CD14-positive monocyte (primary cell): Measurements from ENCODE around the gene NOCT. TPM values are rescaled to one million over a fixed set of nuclear protein-coding genes. Genes with fewer than 3 reads are reported as not detected.
"Not testable (repeated sequence)": the region's sequence is repeated elsewhere in the genome, so short reads cannot be mapped to it uniquely, and the experiment has no call there.

Source experiments
- DNase-seq, 3 donors: peaks; one replicate each; pipeline ENCODE4 v3.0.0-alpha.2; 2011 to 2022
- H2AFZ ChIP-seq: 2 replicates; pipeline ENCODE4 v1.6.0; 2012; ENCODE audit warnings: mild to moderate bottlenecking, low read depth, low read length, inconsistent platforms; ENCODE audit not compliant: insufficient read depth, poor library complexity, severe bottlenecking
- H3K27ac ChIP-seq, 2 donors: 1 replicate in 1 of 2; 2 replicates in 1 of 2; pipeline ENCODE4 v1.5.1; 2012 to 2013; ENCODE audit warnings: low read length in 2 of 2, control low read depth in 1 of 2, inconsistent platforms in 1 of 2, low read depth in 1 of 2, mild to moderate bottlenecking in 1 of 2
- H3K27me3 ChIP-seq, 2 donors: one replicate each; pipeline versions ENCODE4 v1.6.0 to v1.6.1; 2011 to 2013; ENCODE audit warnings: low read length in 2 of 2; ENCODE audit not compliant: control insufficient read depth in 2 of 2, insufficient read depth in 2 of 2
- H3K36me3 ChIP-seq, 2 donors: replicated peaks in 1 of 2; 1 replicate in 1 of 2; 2 replicates in 1 of 2; pipeline versions ENCODE4 v1.5.1 to v1.6.1; 2012 to 2013; ENCODE audit warnings: low read length in 2 of 2, control low read depth in 1 of 2, inconsistent platforms in 1 of 2, mild to moderate bottlenecking in 1 of 2; ENCODE audit not compliant: insufficient read depth in 2 of 2, control insufficient read depth in 1 of 2
- H3K4me1 ChIP-seq, 2 donors: 1 replicate in 1 of 2; 2 replicates in 1 of 2; pipeline versions ENCODE4 v1.5.1 to v1.6.1; 2012 to 2013; ENCODE audit warnings: low read length in 2 of 2, control low read depth in 1 of 2, inconsistent platforms in 1 of 2, mild to moderate bottlenecking in 1 of 2, moderate library complexity in 1 of 2; ENCODE audit not compliant: insufficient read depth in 2 of 2, control insufficient read depth in 1 of 2
- H3K4me2 ChIP-seq: replicated peaks from 2 replicates; pipeline ENCODE3; 2012; ENCODE audit warnings: low read length, moderate library complexity, mild to moderate bottlenecking; ENCODE audit not compliant: poor library complexity, severe bottlenecking; ENCODE audit errors: extremely low read depth
- H3K4me3 ChIP-seq, 3 experiments: fragments of 200-600 bp in 1 of 3; sonication (generic) in 1 of 3; replicated peaks in 1 of 3; 1 replicate in 2 of 3; 2 replicates in 1 of 3; pipeline ENCODE4 v1.5.1; 2011 to 2013; ENCODE audit warnings: low read length in 3 of 3, mild to moderate bottlenecking in 3 of 3, control low read depth in 2 of 3, low read depth in 2 of 3, inconsistent platforms in 1 of 3, moderate library complexity in 1 of 3
- H3K79me2 ChIP-seq: 2 replicates; pipeline ENCODE4 v1.6.0; 2012; ENCODE audit warnings: mild to moderate bottlenecking, control low read depth, inconsistent platforms, low read length, moderate library complexity; ENCODE audit not compliant: insufficient read depth
- H3K9ac ChIP-seq: 2 replicates; pipeline ENCODE4 v1.6.0; 2017; ENCODE audit warnings: low read length, mild to moderate bottlenecking; ENCODE audit not compliant: insufficient read depth, poor library complexity, severe bottlenecking
- H3K9me3 ChIP-seq, 2 donors: replicated peaks in 1 of 2; 1 replicate in 1 of 2; 2 replicates in 1 of 2; pipeline versions ENCODE4 v1.5.1 to v1.6.1; 2012 to 2013; ENCODE audit warnings: low read length in 2 of 2, control low read depth in 1 of 2; ENCODE audit not compliant: control insufficient read depth in 1 of 2, insufficient read depth in 1 of 2
- H4K20me1 ChIP-seq: 2 replicates; pipeline ENCODE4 v1.6.0; 2012; ENCODE audit warnings: mild to moderate bottlenecking, low read length, control low read depth, moderate library complexity; ENCODE audit not compliant: insufficient read depth
- H3K27ac Mint-ChIP-seq, 7 donors: one replicate each; pipeline ENCODE4 v1.8.0; 2020; ENCODE audit warnings: mild to moderate bottlenecking in 7 of 7, mixed read lengths in 7 of 7, moderate library complexity in 6 of 7, inconsistent platforms in 2 of 7
- H3K27me3 Mint-ChIP-seq, 3 donors: one replicate each; pipeline ENCODE4 v1.8.0; 2021 to 2022; ENCODE audit warnings: low read depth in 3 of 3, mild to moderate bottlenecking in 3 of 3, mixed read lengths in 3 of 3, moderate library complexity in 3 of 3, inconsistent platforms in 1 of 3
- H3K36me3 Mint-ChIP-seq, 2 donors: one replicate each; pipeline ENCODE4 v1.8.0; 2020; ENCODE audit warnings: mixed read lengths in 2 of 2, inconsistent platforms in 1 of 2, mild to moderate bottlenecking in 1 of 2
- H3K4me1 Mint-ChIP-seq: one replicate; pipeline ENCODE4 v1.8.0; 2020; ENCODE audit warnings: mild to moderate bottlenecking, mixed read lengths
- H3K4me3 Mint-ChIP-seq, 2 donors: one replicate each; pipeline ENCODE4 v1.8.0; 2020; ENCODE audit warnings: mild to moderate bottlenecking in 2 of 2, mixed read lengths in 2 of 2, moderate library complexity in 1 of 2
- H3K9me3 Mint-ChIP-seq, 7 donors: one replicate each; pipeline ENCODE4 v1.8.0; 2020 to 2022; ENCODE audit warnings: mixed read lengths in 7 of 7, mild to moderate bottlenecking in 6 of 7, moderate library complexity in 6 of 7, inconsistent platforms in 2 of 7
- CTCF ChIP-seq: fragments of 200-600 bp; IDR thresholded peaks from one replicate; pipeline ENCODE4 v1.8.0; 2022; ENCODE audit warnings: antibody characterized with exemption, mild to moderate bottlenecking
- WGBS: methylation state at CpG from one replicate; pipeline ENCODE4 v1.1.5; 2013; ENCODE audit warnings: missing lambda C conversion rate; ENCODE audit not compliant: insufficient coverage; 5-methylcytosine and 5-hydroxymethylcytosine counted together
- intact Hi-C, 2 donors: fragments of 100-400 bp; cut with micrococcal nuclease; formaldehyde crosslinking; loops; one replicate each; pipeline versions ENCODE4 v1.15.0 to v1.15.1; 2023
- polyA plus RNA-seq, 3 donors: library from polyadenylated mRNA; depleted of rRNA in 1 of 3; unstranded in 2 of 3; stranded (reverse) in 1 of 3; fragments of 300-500 nt in 2 of 3; fragments of >200 nt in 1 of 3; fragmentation: Illumina TruSeq in 2 of 3; gene quantifications; 1 replicate in 2 of 3; 2 replicates in 1 of 3; pipeline ENCODE4 v1.2.3, GENCODE V29; 2012 to 2021

Gene NOCT
- polyA plus RNA-seq, 3 donors = 0.54 to 31.5 (median 0.89) TPM

- no peak for TF ChIP-seq CTCF
- Histone ChIP-seq H3K4me1 (peaks cover 27 to 33% of the 10 kb centered on the region in 2 donors), H3K9ac (no peak overlapping the region), H3K27me3 (no peaks in the 10 kb centered on the region), H3K4me3 (no peak overlapping the region), H3K36me3 (no peaks in the 10 kb centered on the region), H2AFZ (no peak overlapping the region), H3K4me2 (no peak overlapping the region), H3K79me2 (no peaks in the 10 kb centered on the region), H4K20me1 (no peaks in the 10 kb centered on the region), H3K27ac (no peak overlapping the region), H3K9me3 (no peaks in the 10 kb centered on the region)
- Mint-ChIP-seq H3K27me3 (peaks cover 0 to 4% (median 0%) of the 10 kb centered on the region in 3 donors), H3K4me3 (no peak overlapping the region), H3K9me3 (peaks cover 0 to 2% (median 0%) of the 10 kb centered on the region in 7 donors), H3K4me1 (peaks cover 27% of the 10 kb centered on the region), H3K27ac (no peak overlapping the region), H3K36me3 (no peaks in the 10 kb centered on the region)
- no peak for DNase-seq
- 100% methylated on average over 2 of the region's 6 CpGs for WGBS
- intact Hi-C loops = no loop called here
Observed at GRCh38 chr4:138996090-138996489, 19.5 kb upstream of the NOCT start.

GRCh38 chr4:138999666-139000065 is 15.9 kb upstream of the NOCT start:
- 67% methylated on average over 6 of the region's 6 CpGs for WGBS
- peaks cover 38 to 41% of the 10 kb centered on the region in 2 donors for H3K4me1 ChIP-seq
- no peak overlapping the region for H3K4me3 ChIP-seq
- H3K27ac ChIP-seq = peak overlapping the region; percentile 55 to 63
- peak overlapping the region; percentile 4 for H3K4me2 ChIP-seq
- H3K9me3 Mint-ChIP-seq = peaks cover 0 to 2% (median 0%) of the 10 kb centered on the region in 7 donors
- no peaks in the 10 kb centered on the region for H4K20me1 ChIP-seq
- H3K9me3 ChIP-seq = no peaks in the 10 kb centered on the region
- no peak for TF ChIP-seq CTCF
- H3K27ac Mint-ChIP-seq = peak overlapping the region; percentile 79 to 92 (median 86)
- no peaks in the 10 kb centered on the region for H3K27me3 ChIP-seq
- no peak overlapping the region for H3K9ac ChIP-seq
- no peaks in the 10 kb centered on the region for H3K79me2 ChIP-seq
- H3K36me3 Mint-ChIP-seq = no peaks in the 10 kb centered on the region
- no peak overlapping the region for H3K4me3 Mint-ChIP-seq
- no peaks in the 10 kb centered on the region for H3K36me3 ChIP-seq
- peaks cover 41% of the 10 kb centered on the region for H3K4me1 Mint-ChIP-seq
- H2AFZ ChIP-seq = no peak overlapping the region
- peak; percentile 48 to 72 (median 69) for DNase-seq
- peaks cover 0 to 7% (median 0%) of the 10 kb centered on the region in 3 donors for H3K27me3 Mint-ChIP-seq
- intact Hi-C loops = loop anchor here in 1 of 2 donors (5.0 kb wide), 1 partner anchor 32 kb away; no protein-coding TSS in a partner anchor

GRCh38 chr4:139000134-139000533 is 15.4 kb upstream of the NOCT start:
- WGBS = no CpG with 5 or more reads among the region's 5 CpGs
- H2AFZ ChIP-seq, H3K4me3 Mint-ChIP-seq, H3K4me3 ChIP-seq, H3K79me2 ChIP-seq, H3K9me3 ChIP-seq, DNase-seq, H3K9ac ChIP-seq, H3K27me3 ChIP-seq, H3K36me3 ChIP-seq, H3K27me3 Mint-ChIP-seq, H3K36me3 Mint-ChIP-seq, H3K9me3 Mint-ChIP-seq, H4K20me1 ChIP-seq: not testable (repeated sequence)
- peaks cover 41% of the 10 kb centered on the region for H3K4me1 Mint-ChIP-seq
- H3K4me1 ChIP-seq = peaks cover 38 to 41% of the 10 kb centered on the region in 2 donors
- peak overlapping the region; percentile 79 to 92 (median 86) for H3K27ac Mint-ChIP-seq
- peak overlapping the region; percentile 55 to 63 for H3K27ac ChIP-seq
- H3K4me2 ChIP-seq = peak overlapping the region; percentile 4
- intact Hi-C loops = loop anchor here in 1 of 2 donors (5.0 kb wide), 1 partner anchor 33 kb away; no protein-coding TSS in a partner anchor
